Measurements from ENCODE around the gene DPP8.

The DPP8 gene

DNA sequence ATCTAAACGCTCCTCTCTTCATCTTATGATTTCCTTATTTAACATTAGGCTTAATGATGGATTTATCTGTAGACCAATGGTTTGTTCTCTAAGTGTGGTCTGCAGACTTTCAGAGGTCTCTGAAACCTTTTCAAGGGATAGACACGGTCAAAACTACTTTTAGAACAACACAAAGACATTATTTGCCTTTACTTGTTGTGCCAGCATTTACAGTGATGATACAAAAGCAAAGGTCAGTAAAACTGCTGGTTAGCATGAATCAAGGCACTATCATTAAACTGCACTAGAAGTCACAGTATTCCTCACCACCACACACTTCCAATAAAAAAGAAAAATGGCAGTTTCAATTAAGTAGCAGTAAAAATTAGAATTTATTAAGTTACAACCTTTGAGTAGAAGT is 70.3 kb downstream of the DPP8 start:
- no peak overlapping the region for H2AFZ ChIP-seq
- no peak overlapping the region for H3K4me2 ChIP-seq (ENCODE audit: low read length)
- H3K9ac ChIP-seq, result no peak overlapping the region
- no peak overlapping the region for H3K4me3 ChIP-seq (ENCODE audit: low read depth, low read length)
- H3K79me2 ChIP-seq, result no peaks in the 10 kb centered on the region
- no peaks in the 10 kb centered on the region for H3K9me3 ChIP-seq (ENCODE audit: control insufficient read depth, low read length)
- H3K36me3 ChIP-seq (ENCODE audit: control insufficient read depth, insufficient read depth, low read length), result no peaks in the 10 kb centered on the region
- H3K27me3 ChIP-seq (ENCODE audit: control insufficient read depth, insufficient read depth, low read length), result no peaks in the 10 kb centered on the region
- no peak overlapping the region for H3K27ac ChIP-seq
- no peaks in the 10 kb centered on the region for H3K4me1 ChIP-seq
- TF ChIP-seq, protein P1, sequence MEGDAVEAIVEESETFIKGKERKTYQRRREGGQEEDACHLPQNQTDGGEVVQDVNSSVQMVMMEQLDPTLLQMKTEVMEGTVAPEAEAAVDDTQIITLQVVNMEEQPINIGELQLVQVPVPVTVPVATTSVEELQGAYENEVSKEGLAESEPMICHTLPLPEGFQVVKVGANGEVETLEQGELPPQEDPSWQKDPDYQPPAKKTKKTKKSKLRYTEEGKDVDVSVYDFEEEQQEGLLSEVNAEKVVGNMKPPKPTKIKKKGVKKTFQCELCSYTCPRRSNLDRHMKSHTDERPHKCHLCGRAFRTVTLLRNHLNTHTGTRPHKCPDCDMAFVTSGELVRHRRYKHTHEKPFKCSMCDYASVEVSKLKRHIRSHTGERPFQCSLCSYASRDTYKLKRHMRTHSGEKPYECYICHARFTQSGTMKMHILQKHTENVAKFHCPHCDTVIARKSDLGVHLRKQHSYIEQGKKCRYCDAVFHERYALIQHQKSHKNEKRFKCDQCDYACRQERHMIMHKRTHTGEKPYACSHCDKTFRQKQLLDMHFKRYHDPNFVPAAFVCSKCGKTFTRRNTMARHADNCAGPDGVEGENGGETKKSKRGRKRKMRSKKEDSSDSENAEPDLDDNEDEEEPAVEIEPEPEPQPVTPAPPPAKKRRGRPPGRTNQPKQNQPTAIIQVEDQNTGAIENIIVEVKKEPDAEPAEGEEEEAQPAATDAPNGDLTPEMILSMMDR (IDR thresholded peaks at IDR 0.05), result no peak

DNA sequence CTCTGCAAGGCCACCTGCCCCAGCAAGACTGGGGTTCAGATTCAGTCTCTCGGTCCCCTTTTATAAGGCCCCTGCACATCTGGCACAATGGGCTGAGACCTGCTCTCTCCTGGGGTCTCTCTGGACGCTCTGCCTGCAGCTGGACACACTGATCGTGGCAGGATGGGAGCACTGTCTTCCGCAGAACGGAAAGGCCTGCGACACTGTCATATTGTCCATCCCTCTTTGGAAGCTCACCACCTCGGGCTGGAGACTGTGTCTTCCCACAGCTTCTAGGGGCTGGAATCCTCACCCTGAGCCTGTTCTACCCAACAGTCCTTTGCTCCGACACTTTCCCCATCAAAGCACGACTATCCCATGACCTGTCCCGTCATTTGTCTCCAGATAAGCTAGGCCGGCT is 83.3 kb downstream of the DPP8 start:
- no peak overlapping the region for H2AFZ ChIP-seq
- H3K4me2 ChIP-seq (ENCODE audit: low read length), result no peak overlapping the region
- no peaks in the 10 kb centered on the region for H3K9me3 ChIP-seq (ENCODE audit: control insufficient read depth, low read length)
- no peak overlapping the region for H3K4me3 ChIP-seq (ENCODE audit: low read depth, low read length)
- H3K27me3 ChIP-seq (ENCODE audit: control insufficient read depth, insufficient read depth, low read length), result no peaks in the 10 kb centered on the region
- TF ChIP-seq, protein P1 (IDR thresholded peaks at IDR 0.05), result no peak
- H3K27ac ChIP-seq, result no peak overlapping the region
- H3K79me2 ChIP-seq, result no peaks in the 10 kb centered on the region
- H3K9ac ChIP-seq, result no peak overlapping the region
- no peaks in the 10 kb centered on the region for H3K4me1 ChIP-seq
- H3K36me3 ChIP-seq (ENCODE audit: control insufficient read depth, insufficient read depth, low read length), result no peaks in the 10 kb centered on the region

DNA sequence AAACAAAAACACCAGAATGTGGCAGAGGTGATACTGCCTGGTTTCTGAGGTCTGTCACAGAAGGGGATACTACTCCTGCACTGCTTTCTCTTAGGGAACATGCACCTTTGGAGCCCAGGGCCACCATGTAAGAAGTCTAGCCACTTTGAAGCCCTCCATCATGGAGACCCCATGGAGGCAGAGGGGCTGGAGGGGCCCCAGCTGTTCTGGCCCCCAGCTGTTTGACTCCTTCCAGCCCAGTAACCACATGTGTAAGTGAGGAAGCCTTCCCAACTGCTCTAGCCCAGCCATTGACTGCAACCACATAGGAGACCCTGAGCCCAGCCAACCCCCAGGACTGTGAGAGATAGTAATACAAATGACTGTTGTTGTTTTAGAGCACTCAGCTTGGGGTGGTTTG is 85.8 kb downstream of the DPP8 start:
- H3K27me3 ChIP-seq (ENCODE audit: control insufficient read depth, insufficient read depth, low read length), result no peaks in the 10 kb centered on the region
- TF ChIP-seq, protein P1 (IDR thresholded peaks at IDR 0.05), result no peak
- no peaks in the 10 kb centered on the region for H3K9me3 ChIP-seq (ENCODE audit: control insufficient read depth, low read length)
- no peak overlapping the region for H2AFZ ChIP-seq
- H3K79me2 ChIP-seq, result no peaks in the 10 kb centered on the region
- H3K36me3 ChIP-seq (ENCODE audit: control insufficient read depth, insufficient read depth, low read length), result no peaks in the 10 kb centered on the region
- no peak overlapping the region for H3K4me2 ChIP-seq (ENCODE audit: low read length)
- H3K4me3 ChIP-seq (ENCODE audit: low read depth, low read length), result no peak overlapping the region
- no peak overlapping the region for H3K27ac ChIP-seq
- H3K4me1 ChIP-seq, result no peaks in the 10 kb centered on the region
- no peak overlapping the region for H3K9ac ChIP-seq

DNA sequence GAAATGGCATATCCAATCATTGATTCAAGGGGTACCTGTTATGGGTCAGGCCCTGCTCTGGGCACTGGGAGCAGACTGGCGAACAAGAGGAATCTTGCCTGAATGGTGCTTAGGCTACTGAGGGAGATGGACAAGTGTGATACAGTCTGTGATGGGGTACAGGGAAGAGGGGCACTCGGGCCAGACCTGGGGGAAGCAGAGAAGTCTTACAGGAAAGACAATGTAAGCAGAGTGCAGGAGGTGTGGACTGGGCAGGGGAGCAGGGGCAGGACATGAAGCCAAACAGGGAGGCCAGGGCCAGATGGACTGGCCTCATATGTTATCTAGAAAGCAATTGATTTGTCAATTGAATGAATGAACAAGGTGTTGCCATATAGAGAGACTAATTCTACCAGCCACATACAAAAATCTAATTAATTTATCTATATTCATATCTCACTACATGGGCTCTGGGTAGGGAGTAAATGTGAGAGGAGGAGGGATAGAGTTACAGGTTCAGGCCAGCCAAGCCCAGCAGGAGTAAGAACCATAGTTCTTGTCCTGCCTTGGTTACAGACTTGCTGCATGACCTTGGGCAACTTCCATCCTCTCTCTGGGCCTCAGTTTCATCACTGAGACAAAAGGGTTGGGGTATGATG is 91.2 kb downstream of the DPP8 start:
- Histone ChIP-seq H3K9ac (no peak overlapping the region), H3K4me2 (ENCODE audit: low read length) (no peak overlapping the region), H3K27ac (no peak overlapping the region), H3K27me3 (ENCODE audit: control insufficient read depth, insufficient read depth, low read length) (no peaks in the 10 kb centered on the region), H3K4me1 (no peaks in the 10 kb centered on the region), H3K36me3 (ENCODE audit: control insufficient read depth, insufficient read depth, low read length) (no peaks in the 10 kb centered on the region), H2AFZ (no peak overlapping the region), H3K79me2 (no peaks in the 10 kb centered on the region), H3K9me3 (ENCODE audit: control insufficient read depth, low read length) (no peaks in the 10 kb centered on the region), H3K4me3 (ENCODE audit: low read depth, low read length) (no peak overlapping the region)
- TF ChIP-seq, protein P1 (IDR thresholded peaks at IDR 0.05), result no peak

DNA sequence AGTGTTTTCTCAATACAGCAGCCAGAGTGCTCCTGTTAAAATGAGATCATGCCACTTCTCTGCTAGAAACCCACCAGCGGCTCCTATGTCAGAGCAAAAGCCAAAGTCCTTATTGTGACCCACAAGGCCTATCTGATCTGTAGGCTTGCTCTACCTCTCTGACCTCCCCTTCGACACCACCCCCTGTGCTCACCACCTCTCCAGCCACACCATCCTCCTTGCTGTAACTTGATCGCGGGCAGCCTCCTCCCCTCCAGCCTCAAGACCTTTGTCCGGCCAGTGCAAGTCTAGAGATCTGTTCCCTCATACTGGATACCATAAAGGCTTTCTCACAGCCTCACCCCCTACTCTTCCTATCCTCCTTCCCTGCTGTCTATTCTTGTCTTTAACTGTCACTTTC is 92.8 kb downstream of the DPP8 start:
- no peaks in the 10 kb centered on the region for H3K79me2 ChIP-seq
- H3K9ac ChIP-seq, result no peak overlapping the region
- TF ChIP-seq, protein P1 (IDR thresholded peaks at IDR 0.05), result no peak
- no peak overlapping the region for H3K27ac ChIP-seq
- no peaks in the 10 kb centered on the region for H3K27me3 ChIP-seq (ENCODE audit: control insufficient read depth, insufficient read depth, low read length)
- H3K4me3 ChIP-seq (ENCODE audit: low read depth, low read length), result no peak overlapping the region
- no peaks in the 10 kb centered on the region for H3K9me3 ChIP-seq (ENCODE audit: control insufficient read depth, low read length)
- no peaks in the 10 kb centered on the region for H3K36me3 ChIP-seq (ENCODE audit: control insufficient read depth, insufficient read depth, low read length)
- no peaks in the 10 kb centered on the region for H3K4me1 ChIP-seq
- no peak overlapping the region for H3K4me2 ChIP-seq (ENCODE audit: low read length)
- H2AFZ ChIP-seq, result no peak overlapping the region
